H1 (cell line): ENCODE data around the gene CENPM. TPM values are rescaled to one million over a fixed set of nuclear protein-coding genes. Genes with fewer than 3 reads are reported as not detected.

Source experiments
- CTCF ChIA-PET: fragments of 300-600 bp; sonication (Branson Sonifier 250); formaldehyde crosslinking; loops from one replicate; lab custom pipeline; 2021; ENCODE audit not compliant: partially characterized antibody; lab: Charles Lee
- POLR2A ChIA-PET: fragments of 300-600 bp; sonication (Branson Sonifier 250); formaldehyde crosslinking; loops from one replicate; lab custom pipeline; 2021; ENCODE audit warnings: inconsistent platforms; ENCODE audit not compliant: partially characterized antibody; lab: Charles Lee
- DNase-seq, 2 experiments: peaks; one replicate each; pipeline versions ENCODE4 v3.0.0 to v3.0.0-alpha.2; 2010 to 2022; ENCODE audit warnings: low spot score in 2 of 2, low read depth in 1 of 2, mixed read lengths in 1 of 2
- FAIRE-seq: peaks from 2 replicates; lab custom pipeline; 2011; peaks lifted over from hg19 to GRCh38; lab: Jason Lieb, UNC
- H2AFZ ChIP-seq: 2 replicates; pipeline ENCODE4 v1.8.1; 2012; ENCODE audit warnings: low read length, inconsistent platforms
- H2AK5ac ChIP-seq: 2 replicates; pipeline ENCODE4 v1.6.1; 2013; ENCODE audit warnings: low read depth, low read length
- H2BK120ac ChIP-seq: replicated peaks from 2 replicates; pipeline ENCODE3; 2013; ENCODE audit warnings: low read depth, low read length, inconsistent platforms
- H2BK12ac ChIP-seq: 2 replicates; pipeline ENCODE4 v1.6.1; 2013; ENCODE audit warnings: low read depth, low read length
- H2BK15ac ChIP-seq: 2 replicates; pipeline ENCODE4 v1.6.1; 2013; ENCODE audit warnings: low read length
- H2BK20ac ChIP-seq: 2 replicates; pipeline ENCODE4 v1.6.1; 2013; ENCODE audit warnings: low read length
- H2BK5ac ChIP-seq: 2 replicates; pipeline ENCODE4 v1.6.1; 2013; ENCODE audit warnings: low read depth, low read length
- H3K14ac ChIP-seq: 2 replicates; pipeline ENCODE4 v1.6.1; 2013; ENCODE audit warnings: inconsistent platforms; ENCODE audit not compliant: insufficient read length
- H3K18ac ChIP-seq: 2 replicates; pipeline ENCODE4 v1.6.1; 2013; ENCODE audit warnings: low read length; ENCODE audit errors: extremely low read depth
- H3K23ac ChIP-seq: 2 replicates; pipeline ENCODE4 v1.6.1; 2013; ENCODE audit warnings: inconsistent platforms; ENCODE audit not compliant: insufficient read length
- H3K23me2 ChIP-seq: 2 replicates; pipeline ENCODE4 v1.6.1; 2013; ENCODE audit warnings: low read depth, low read length
- H3K27ac ChIP-seq: 2 replicates; pipeline ENCODE4 v1.6.1; 2011; ENCODE audit warnings: low read depth, low read length, inconsistent platforms
- H3K27me3 ChIP-seq, 4 experiments: replicated peaks in 1 of 4; 1 replicate in 1 of 4; 2 replicates in 3 of 4; pipeline versions ENCODE4 v1.6.1 to v1.8.1; 2011 to 2013; ENCODE audit warnings: low read length in 3 of 4, mild to moderate bottlenecking in 3 of 4, inconsistent platforms in 2 of 4, mixed read lengths in 2 of 4, moderate library complexity in 1 of 4; ENCODE audit not compliant: control insufficient read depth in 3 of 4, insufficient read depth in 3 of 4; ENCODE audit errors: extremely low read depth in 1 of 4
- H3K36me3 ChIP-seq, 4 experiments: 2 replicates each; pipeline versions ENCODE4 v1.6.1 to v1.8.1; 2011 to 2013; ENCODE audit warnings: mild to moderate bottlenecking in 4 of 4, low read length in 3 of 4, moderate library complexity in 2 of 4, control low read depth in 1 of 4, inconsistent platforms in 1 of 4; ENCODE audit not compliant: insufficient read depth in 4 of 4, control insufficient read depth in 2 of 4
- H3K4ac ChIP-seq: replicated peaks from 2 replicates; pipeline ENCODE3; 2013; ENCODE audit warnings: low read length, low read depth, mixed read lengths, inconsistent platforms; ENCODE audit not compliant: insufficient read length
- H3K4me1 ChIP-seq, 4 experiments: replicated peaks in 1 of 4; 1 replicate in 1 of 4; 2 replicates in 3 of 4; pipeline versions ENCODE4 v1.6.1 to v1.8.1; 2011 to 2013; ENCODE audit warnings: low read length in 3 of 4, inconsistent platforms in 2 of 4, mixed read lengths in 1 of 4; ENCODE audit not compliant: insufficient read depth in 4 of 4, control insufficient read depth in 3 of 4
- H3K4me2 ChIP-seq, 2 experiments: 2 replicates each; pipeline versions ENCODE4 v1.6.1 to v1.8.1; 2011 to 2013; ENCODE audit warnings: low read depth in 2 of 2, low read length in 2 of 2, control low read depth in 1 of 2, inconsistent platforms in 1 of 2, mild to moderate bottlenecking in 1 of 2; ENCODE audit not compliant: insufficient read depth in 1 of 2
- H3K4me3 ChIP-seq, 4 experiments: fragments of 200-600, 300-600 bp in 1 of 4; sonication (generic), shearing (Covaris generic), sonication (Bioruptor Twin) in 1 of 4; 2 replicates each; pipeline versions ENCODE4 v1.5.1 to v1.8.1; 2011 to 2016; ENCODE audit warnings: low read length in 4 of 4, low read depth in 3 of 4, control low read depth in 2 of 4, inconsistent platforms in 2 of 4, mild to moderate bottlenecking in 2 of 4, mixed read lengths in 1 of 4, moderate library complexity in 1 of 4; ENCODE audit not compliant: insufficient read depth in 2 of 4; ENCODE audit errors: extremely low read depth in 1 of 4
- H3K56ac ChIP-seq: replicated peaks from 2 replicates; pipeline ENCODE3; 2013; ENCODE audit warnings: low read depth, mild to moderate bottlenecking, mixed read lengths, low read length, inconsistent platforms; ENCODE audit not compliant: insufficient read length
- H3K79me1 ChIP-seq: 2 replicates; pipeline ENCODE4 v1.6.1; 2013; ENCODE audit warnings: low read depth, low read length, control low read depth
- H3K79me2 ChIP-seq, 2 experiments: 2 replicates each; pipeline versions ENCODE4 v1.6.1 to v1.8.1; 2012 to 2013; ENCODE audit warnings: low read length in 2 of 2, mild to moderate bottlenecking in 2 of 2, inconsistent platforms in 1 of 2; ENCODE audit not compliant: insufficient read depth in 2 of 2, control insufficient read depth in 1 of 2
- H3K9ac ChIP-seq, 4 experiments: replicated peaks in 1 of 4; 1 replicate in 1 of 4; 2 replicates in 3 of 4; pipeline versions ENCODE4 v1.6.1 to v1.8.1; 2011 to 2013; ENCODE audit warnings: low read depth in 3 of 4, low read length in 3 of 4, control low read depth in 2 of 4, mild to moderate bottlenecking in 2 of 4, moderate library complexity in 2 of 4, inconsistent platforms in 1 of 4; ENCODE audit errors: extremely low read depth in 1 of 4
- H3K9me3 ChIP-seq, 2 experiments: 2 replicates each; pipeline versions ENCODE4 v1.6.1 to v1.8.1; 2012 to 2013; ENCODE audit warnings: mild to moderate bottlenecking in 2 of 2, moderate library complexity in 2 of 2, control low read depth in 1 of 2, inconsistent platforms in 1 of 2, low read depth in 1 of 2, low read length in 1 of 2, mixed read lengths in 1 of 2; ENCODE audit not compliant: insufficient read depth in 2 of 2
- H4K20me1 ChIP-seq, 2 experiments: replicated peaks in 1 of 2; 2 replicates each; pipeline versions ENCODE3 to v1.8.1; 2011 to 2013; ENCODE audit warnings: inconsistent platforms in 2 of 2, low read length in 2 of 2, mild to moderate bottlenecking in 1 of 2; ENCODE audit not compliant: insufficient read depth in 2 of 2, control insufficient read depth in 1 of 2
- H4K5ac ChIP-seq: 2 replicates; pipeline ENCODE4 v1.6.1; 2013; ENCODE audit warnings: low read length, low read depth, mixed read lengths, inconsistent platforms; ENCODE audit not compliant: insufficient read length
- H4K8ac ChIP-seq: 2 replicates; pipeline ENCODE4 v1.8.0; 2013; ENCODE audit warnings: mild to moderate bottlenecking, moderate library complexity, low read length, inconsistent platforms; ENCODE audit not compliant: insufficient read depth; ENCODE audit errors: extremely low read depth
- H4K91ac ChIP-seq: replicated peaks from 2 replicates; pipeline ENCODE3; 2013; ENCODE audit warnings: low read length, mixed read lengths, inconsistent platforms; ENCODE audit not compliant: insufficient read length
- BACH1 ChIP-seq: IDR thresholded peaks from 2 replicates; pipeline ENCODE4 v1.6.1; 2012; ENCODE audit warnings: low read length, improper control_type of control experiment
- CBX5 ChIP-seq: fragments of 300-800, 300-1000 bp; sonication (generic); IDR thresholded peaks from 2 replicates; pipeline ENCODE4 v1.7.1; 2016; ENCODE audit warnings: antibody characterized with exemption, low read length, low read depth
- CBX8 ChIP-seq: fragments of 300-800, 300-1000 bp; sonication (generic); IDR thresholded peaks from 2 replicates; pipeline ENCODE4 v1.7.1; 2016; ENCODE audit warnings: low read depth, low read length, borderline replicate concordance
- FOSL1 ChIP-seq: IDR thresholded peaks from 2 replicates; pipeline ENCODE4 v1.6.1; 2011; ENCODE audit warnings: mild to moderate bottlenecking, low read depth, low read length, moderate library complexity; ENCODE audit not compliant: insufficient read depth
- GABPA ChIP-seq: IDR thresholded peaks from 2 replicates; pipeline ENCODE4 v1.6.1; 2011; ENCODE audit warnings: mild to moderate bottlenecking, low read length, moderate library complexity, borderline replicate concordance; ENCODE audit not compliant: insufficient read depth
- GTF2F1 ChIP-seq: IDR thresholded peaks from 2 replicates; pipeline ENCODE4 v1.6.1; 2012; ENCODE audit warnings: low read depth, low read length, improper control_type of control experiment, borderline replicate concordance
- POLR2AphosphoS5 ChIP-seq: IDR thresholded peaks from 2 replicates; pipeline ENCODE4 v1.6.1; 2011; ENCODE audit warnings: low read depth, low read length
- SIN3A ChIP-seq, 2 experiments: IDR thresholded peaks in 1 of 2; conservative IDR thresholded peaks in 1 of 2; 2 replicates each; pipeline ENCODE4 v1.6.1; 2011 to 2012; ENCODE audit warnings: low read length in 2 of 2, improper control_type of control experiment in 1 of 2, low read depth in 1 of 2, mild to moderate bottlenecking in 1 of 2
- SP2 ChIP-seq: IDR thresholded peaks from 2 replicates; pipeline ENCODE4 v1.6.1; 2012; ENCODE audit warnings: mild to moderate bottlenecking, low read length, inconsistent platforms
- SRF ChIP-seq: IDR thresholded peaks from 2 replicates; pipeline ENCODE4 v1.6.1; 2011; ENCODE audit warnings: mild to moderate bottlenecking, low read depth, low read length, moderate library complexity
- TBP ChIP-seq: IDR thresholded peaks from 2 replicates; pipeline ENCODE4 v1.6.1; 2011; ENCODE audit warnings: low read depth, low read length, improper control_type of control experiment
- WGBS, 2 experiments: shearing (Covaris generic) in 1 of 2; methylation state at CpG; one replicate each; pipeline versions ENCODE4 v1.1.6 to v1.1.7; 2013 to 2015; ENCODE audit warnings: low lambda C conversion rate in 2 of 2, mixed read lengths in 2 of 2, inconsistent platforms in 1 of 2, low coverage in 1 of 2, missing lambda C conversion rate in 1 of 2; ENCODE audit not compliant: insufficient replicate concordance in 2 of 2, insufficient coverage in 1 of 2, insufficient read length in 1 of 2; ENCODE audit errors: extremely low coverage in 1 of 2, missing lambda C conversion rate in 1 of 2; 5-methylcytosine and 5-hydroxymethylcytosine counted together
- polyA plus RNA-seq, 7 experiments: library from polyadenylated mRNA; depleted of rRNA in 3 of 7; stranded (reverse) in 5 of 7; unstranded in 2 of 7; fragments of >200 nt in 5 of 7; fragments of 200-250 nt in 2 of 7; gene quantifications; 1 replicate in 5 of 7; 2 replicates in 1 of 7; 4 replicates in 1 of 7; pipeline versions ENCODE4 v1.2.1 to v1.2.3, GENCODE V29; 2011 to 2013; ENCODE audit warnings: missing spikeins in 2 of 7, mixed read lengths in 2 of 7
- total RNA-seq: library from RNA; stranded (reverse); fragmentation: NEBNext Ultra II Directional; extraction: Animal tissue kit (Norgen Biotek cat#: 25700); gene quantifications from 2 replicates; pipeline ENCODE4 v1.2.1, GENCODE V29; 2021

CENPM gene
- total and polyA plus RNA-seq, 2 of the 8 experiments (the other 6 are each of a cell fraction or from before 2014, with no cell fraction given): 32.0 to 80.4 TPM

DNA sequence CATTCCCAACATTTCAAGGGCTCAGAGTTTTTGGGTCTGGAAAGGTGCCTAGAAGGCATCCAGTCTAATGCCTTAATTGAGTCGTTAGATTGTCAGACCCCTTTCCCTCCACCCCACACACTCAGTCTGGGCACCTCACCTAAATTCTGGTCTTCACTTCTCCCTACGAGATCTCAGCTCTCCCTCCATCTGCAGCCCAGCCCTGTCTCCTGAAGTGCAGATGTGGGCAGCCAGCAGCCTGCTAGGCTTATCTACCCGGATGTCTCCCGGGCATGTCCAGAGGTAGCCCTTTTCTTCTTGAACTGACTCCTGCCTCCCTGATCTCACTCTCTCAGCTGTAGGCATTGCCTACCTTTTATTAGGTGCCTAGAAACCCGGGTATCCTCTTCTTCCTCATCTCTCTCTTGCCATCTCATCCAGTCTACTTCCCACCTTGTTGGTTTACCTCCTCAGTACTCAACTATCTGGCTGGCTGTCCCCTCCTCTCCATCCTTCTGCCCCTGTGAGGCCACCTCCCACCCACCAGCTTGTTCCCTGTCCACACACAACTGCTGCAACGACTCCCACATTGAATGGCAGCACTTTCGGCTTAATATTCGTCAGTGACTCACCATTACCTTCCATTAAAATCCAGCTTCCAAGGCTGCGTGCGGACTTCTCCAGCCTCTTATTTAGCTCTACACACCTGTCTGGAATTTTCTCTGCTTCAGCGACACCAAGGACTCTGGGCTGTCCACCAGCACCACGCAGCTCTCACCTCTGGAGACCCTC is 28.5 kb upstream of the CENPM start:
- 83% methylated on average over 12 of the region's 12 CpGs; no CpG with 5 or more reads in 1 of the 2 experiments for WGBS, 2 experiments
- H3K27me3 ChIP-seq: peaks cover 10 to 29% (median 26%) of the 10 kb centered on the region in 4 experiments
- H3K4me2 ChIP-seq: peak overlapping the region in 1 of 2 experiments; percentile 89; a peak in 1 of 4 replicates
- 0 out of 2 replicates have a peak overlapping the region, but pooled peaks have one; percentile 10 for H2BK15ac ChIP-seq
- H3K23me2 ChIP-seq: peaks cover 13% of the 10 kb centered on the region
- H3K4me3 ChIP-seq: peak overlapping the region in 1 of 4 experiments; percentile 83; a peak in 2 of 8 replicates
- peaks cover 0 to 5% of the 10 kb centered on the region in 2 experiments; a peak in 1 of 4 replicates for H3K79me2 ChIP-seq
- no peaks in the 10 kb centered on the region for H3K9me3 ChIP-seq
- no peak overlapping the region for H4K91ac ChIP-seq
- no peak overlapping the region for H2AFZ ChIP-seq
- H3K9ac ChIP-seq: no peak overlapping the region
- peak overlapping the region; percentile 24; the same call in 1 of the 2 replicates for H2AK5ac ChIP-seq
- FAIRE-seq (no peak), DNase-seq (peak in 1 of 2 experiments; percentile 39)
- H3K36me3 ChIP-seq: no peaks in the 10 kb centered on the region
- H2BK20ac ChIP-seq: no peak overlapping the region
- H3K14ac ChIP-seq: no peak overlapping the region
- H3K4me1 ChIP-seq: peaks cover 0 to 14% (median 10%) of the 10 kb centered on the region in 4 experiments; a peak in 6 of 7 replicates
- H3K18ac ChIP-seq: peak overlapping the region; percentile 4; the same call in 1 of the 2 replicates
- no peak overlapping the region for H3K56ac ChIP-seq
- no peak overlapping the region for H2BK120ac ChIP-seq
- peak overlapping the region; percentile 60; the same call in 1 of the 2 replicates for H2BK12ac ChIP-seq
- H3K4ac ChIP-seq: no peak overlapping the region
- H4K20me1 ChIP-seq: peaks cover 0 to 5% of the 10 kb centered on the region in 2 experiments
- POLR2A ChIA-PET: interaction anchor here (0.5 to 1.4 kb wide), 3 partner anchors 8 to 395 kb away, joined by 3 to 5 read pairs (median 4); no protein-coding TSS in a partner anchor
- H4K5ac ChIP-seq: no peak overlapping the region
- CTCF ChIA-PET: interaction anchor here (0.6 to 2.3 kb wide), 7 partner anchors 9 to 294 kb away, joined by 3 to 14 read pairs (median 4); no protein-coding TSS in a partner anchor
- H3K23ac ChIP-seq: no peak overlapping the region
- no peak overlapping the region for H2BK5ac ChIP-seq
- no peak overlapping the region for H4K8ac ChIP-seq
- no peak overlapping the region for H3K27ac ChIP-seq
- H3K79me1 ChIP-seq: peaks cover 2% of the 10 kb centered on the region; the same call in 1 of the 2 replicates
- TF ChIP-seq CBX8 (no peak), POLR2AphosphoS5 (no peak), BACH1 (no peak), TBP (no peak), CBX5 (no peak), GTF2F1 (no peak), SP2 (no peak), SRF (no peak), SIN3A (conservative IDR thresholded peaks at IDR 0.05 in 1 of 2, IDR thresholded peaks at IDR 0.05 in 1 of 2; ENCODE audit: low read depth in 1 of 2, low read length in 2 of 2) (no peak), GABPA (no peak), FOSL1 (no peak)
